Left ventricle myocardium inferior (tissue), 1 donor: ENCODE results near the gene TCTN1. TPM values are rescaled to one million over a fixed set of nuclear protein-coding genes. Genes with fewer than 3 reads are reported as not detected.

Source experiments
- DNase-seq: peaks from one replicate; pipeline ENCODE4 v3.0.0-alpha.2; 2020
- H3K27ac ChIP-seq: fragments of 200-600 bp; replicated peaks from 2 replicates; pipeline ENCODE4 v1.8.0; 2021
- H3K27me3 ChIP-seq: fragments of 200-600 bp; 2 replicates; pipeline ENCODE4 v1.8.0; 2021; ENCODE audit warnings: low read depth
- H3K36me3 ChIP-seq: fragments of 200-600 bp; 2 replicates; pipeline ENCODE4 v1.8.0; 2021
- H3K4me1 ChIP-seq: fragments of 200-600 bp; 2 replicates; pipeline ENCODE4 v1.8.0; 2021
- H3K4me3 ChIP-seq: fragments of 200-600 bp; 2 replicates; pipeline ENCODE4 v1.8.0; 2021; ENCODE audit warnings: mild to moderate bottlenecking, moderate library complexity
- H3K9me3 ChIP-seq: fragments of 200-600 bp; replicated peaks from 2 replicates; pipeline ENCODE4 v1.8.0; 2021
- intact Hi-C: fragments of 100-400 bp; cut with micrococcal nuclease; formaldehyde crosslinking; loops from one replicate; pipeline ENCODE4 v1.11.0; 2022
- total RNA-seq: library from RNA; stranded (reverse); fragmentation: NEBNext Ultra II Directional; extraction: Animal tissue kit (Norgen Biotek cat#: 25700); gene quantifications from one replicate; pipeline ENCODE4 v1.2.1, GENCODE V29; 2021
- TF ChIP-seq, protein P1 (sequence below): fragments of 200-600 bp; IDR thresholded peaks from 2 replicates; pipeline ENCODE4 v1.8.0; 2021; ENCODE audit warnings: antibody characterized with exemption, mild to moderate bottlenecking, borderline replicate concordance
- donor health status: DM: no; HTN: yes; CAD: no; lungs with severe emphysema.

TCTN1 gene
- total RNA-seq, 1 donor from 2014 or later: 21.6 TPM

DNA sequence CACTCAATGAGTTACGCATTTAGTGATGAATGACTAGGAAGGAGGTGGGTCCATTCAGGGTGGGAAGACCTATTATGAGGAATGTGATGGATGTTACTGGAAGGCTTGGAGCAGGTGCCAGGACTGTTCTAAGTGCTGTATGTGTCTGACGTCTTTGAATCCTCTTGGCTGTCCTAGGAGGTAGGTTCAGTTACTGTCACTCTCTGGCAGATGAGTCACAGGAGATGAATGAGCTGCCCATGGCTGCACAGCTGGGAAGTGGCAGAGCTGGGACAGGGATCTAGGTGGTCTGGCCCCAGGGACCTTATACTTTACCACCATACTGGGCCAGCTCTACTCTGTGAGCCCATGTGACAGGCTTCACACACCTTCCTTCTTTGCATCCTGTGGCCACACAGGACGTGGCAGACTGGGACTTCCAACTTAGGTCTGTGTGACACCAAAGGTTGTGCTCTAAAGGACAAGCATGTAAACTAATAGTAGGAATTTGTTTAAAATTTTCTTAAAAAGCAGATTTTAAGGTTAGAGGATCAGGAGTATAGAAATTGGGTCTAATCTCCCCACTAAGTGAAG is 24.0 kb downstream of the TCTN1 start:
- TF ChIP-seq, protein P1, sequence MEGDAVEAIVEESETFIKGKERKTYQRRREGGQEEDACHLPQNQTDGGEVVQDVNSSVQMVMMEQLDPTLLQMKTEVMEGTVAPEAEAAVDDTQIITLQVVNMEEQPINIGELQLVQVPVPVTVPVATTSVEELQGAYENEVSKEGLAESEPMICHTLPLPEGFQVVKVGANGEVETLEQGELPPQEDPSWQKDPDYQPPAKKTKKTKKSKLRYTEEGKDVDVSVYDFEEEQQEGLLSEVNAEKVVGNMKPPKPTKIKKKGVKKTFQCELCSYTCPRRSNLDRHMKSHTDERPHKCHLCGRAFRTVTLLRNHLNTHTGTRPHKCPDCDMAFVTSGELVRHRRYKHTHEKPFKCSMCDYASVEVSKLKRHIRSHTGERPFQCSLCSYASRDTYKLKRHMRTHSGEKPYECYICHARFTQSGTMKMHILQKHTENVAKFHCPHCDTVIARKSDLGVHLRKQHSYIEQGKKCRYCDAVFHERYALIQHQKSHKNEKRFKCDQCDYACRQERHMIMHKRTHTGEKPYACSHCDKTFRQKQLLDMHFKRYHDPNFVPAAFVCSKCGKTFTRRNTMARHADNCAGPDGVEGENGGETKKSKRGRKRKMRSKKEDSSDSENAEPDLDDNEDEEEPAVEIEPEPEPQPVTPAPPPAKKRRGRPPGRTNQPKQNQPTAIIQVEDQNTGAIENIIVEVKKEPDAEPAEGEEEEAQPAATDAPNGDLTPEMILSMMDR: no peak
- Histone ChIP-seq H3K9me3 (no peaks in the 10 kb centered on the region), H3K27ac (no peak overlapping the region), H3K27me3 (no peaks in the 10 kb centered on the region), H3K4me3 (no peak overlapping the region), H3K36me3 (no peaks in the 10 kb centered on the region), H3K4me1 (peaks cover 37% of the 10 kb centered on the region)
- intact Hi-C loops: no loop called here
- no peak for DNase-seq

DNA sequence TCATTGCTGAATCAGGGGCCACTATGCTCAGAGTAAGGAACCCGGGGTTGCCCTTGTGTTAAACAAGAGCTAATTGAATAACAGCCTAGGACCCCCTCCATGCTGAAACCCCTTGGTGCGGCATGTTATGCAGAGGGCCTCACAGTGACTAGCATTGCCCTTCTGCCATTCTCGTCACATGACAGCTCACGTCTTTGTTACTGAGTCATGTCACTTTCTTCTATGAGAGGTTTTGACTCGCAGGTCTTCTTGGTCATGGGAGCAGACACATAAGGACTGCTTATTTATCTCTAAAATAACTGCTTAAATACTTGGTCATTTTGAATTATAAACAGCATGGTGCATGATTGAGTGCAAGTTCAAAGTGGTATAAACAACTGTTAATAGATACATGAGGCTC is 24.9 kb downstream of the TCTN1 start:
- peaks cover 37% of the 10 kb centered on the region for H3K4me1 ChIP-seq
- peak overlapping the region; percentile 74 for H3K27ac ChIP-seq
- intact Hi-C loops: no loop called here

DNA sequence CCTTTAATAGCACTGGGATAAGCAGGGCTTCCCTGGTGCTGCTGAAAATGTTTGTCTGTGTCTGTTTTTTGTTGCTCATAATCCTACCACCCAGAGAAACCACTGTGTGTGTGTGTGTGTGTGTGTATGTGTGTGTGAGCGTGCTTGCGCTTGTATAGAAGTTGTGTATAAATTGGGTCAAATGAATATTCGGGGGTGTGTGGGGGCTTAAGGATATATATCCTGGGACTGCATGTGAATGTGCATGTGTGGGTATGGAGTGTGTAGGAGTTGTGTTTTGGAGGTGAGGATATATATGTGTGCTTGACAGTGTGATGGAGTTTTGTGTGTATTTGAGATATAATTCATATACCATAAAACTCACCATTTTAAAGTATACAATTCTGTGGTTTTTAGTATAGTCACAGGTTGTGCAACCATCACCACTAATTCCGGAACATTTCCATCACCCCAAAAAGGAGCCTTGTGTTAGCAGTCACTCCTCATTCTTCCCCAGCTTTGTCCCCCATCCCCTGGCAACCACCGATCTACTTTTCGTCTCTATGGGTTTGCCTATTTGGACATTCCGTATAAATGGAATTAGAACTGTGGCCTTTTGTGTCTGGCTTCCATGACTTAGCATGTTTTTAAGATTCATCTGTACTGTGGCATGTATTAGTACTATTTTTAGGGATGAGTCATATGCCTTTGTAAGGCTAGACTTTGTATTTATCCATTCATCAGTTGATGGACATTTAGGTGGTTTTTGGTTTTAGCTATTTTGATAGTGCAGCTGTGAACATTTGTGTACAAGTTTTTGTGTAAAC is 25.6 kb downstream of the TCTN1 start:
- TF ChIP-seq, protein P1: no peak
- peaks cover 37% of the 10 kb centered on the region for H3K4me1 ChIP-seq
- DNase-seq: no peak
- H3K27ac ChIP-seq: peak overlapping the region; percentile 74
- H3K9me3 ChIP-seq: no peaks in the 10 kb centered on the region
- H3K4me3 ChIP-seq: no peak overlapping the region
- no peaks in the 10 kb centered on the region for H3K36me3 ChIP-seq
- intact Hi-C loops: no loop called here
- no peaks in the 10 kb centered on the region for H3K27me3 ChIP-seq

More for the DNA sequence above, 24.9 kb downstream of the TCTN1 start:
- no peak for DNase-seq
- H3K9me3 ChIP-seq: no peaks in the 10 kb centered on the region
- H3K4me3 ChIP-seq: no peak overlapping the region
- TF ChIP-seq, protein P1: no peak
- no peaks in the 10 kb centered on the region for H3K27me3 ChIP-seq
- no peaks in the 10 kb centered on the region for H3K36me3 ChIP-seq

DNA sequence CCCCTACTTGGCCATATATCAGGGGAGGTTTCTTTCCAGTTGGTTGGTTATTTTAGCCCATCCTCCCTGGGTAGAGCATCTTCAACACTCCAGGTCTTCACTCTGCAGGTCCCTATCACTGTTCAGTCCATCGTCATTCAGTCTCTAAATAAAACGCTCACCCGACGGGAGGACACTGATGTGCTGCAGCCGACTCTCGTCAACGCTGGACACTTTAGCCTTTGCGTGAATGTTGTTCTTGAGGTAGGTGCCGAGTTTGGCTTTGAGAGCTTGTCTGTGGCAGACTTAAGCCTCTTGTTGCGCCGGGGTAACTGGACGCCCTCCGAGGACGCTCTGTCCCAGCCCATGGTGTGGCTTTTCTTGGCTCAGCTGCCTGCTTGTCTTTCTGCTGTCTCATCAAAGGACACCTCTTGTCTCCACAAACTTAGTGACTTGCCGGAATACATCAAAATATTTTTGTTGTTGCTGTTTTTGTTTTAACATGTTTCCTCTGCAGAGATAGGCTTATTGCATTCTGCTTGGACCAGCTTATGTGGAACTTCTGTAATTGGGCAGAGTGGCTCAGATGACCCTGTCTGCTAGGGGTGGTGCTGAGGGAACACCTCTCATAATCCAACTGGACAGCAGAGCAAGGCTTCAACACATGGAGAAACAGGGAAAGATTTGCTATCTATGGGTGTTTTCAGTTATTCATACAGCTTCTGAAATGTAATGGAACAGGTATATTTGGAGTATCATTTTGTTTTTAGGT is 26.5 kb downstream of the TCTN1 start:
- TF ChIP-seq, protein P1: no peak
- peak; percentile 74 for DNase-seq
- Histone ChIP-seq H3K4me1 (peaks cover 37% of the 10 kb centered on the region), H3K4me3 (no peak overlapping the region), H3K27me3 (no peaks in the 10 kb centered on the region), H3K27ac (peak overlapping the region; percentile 74), H3K9me3 (no peaks in the 10 kb centered on the region), H3K36me3 (no peaks in the 10 kb centered on the region)
- intact Hi-C loops: no loop called here

DNA sequence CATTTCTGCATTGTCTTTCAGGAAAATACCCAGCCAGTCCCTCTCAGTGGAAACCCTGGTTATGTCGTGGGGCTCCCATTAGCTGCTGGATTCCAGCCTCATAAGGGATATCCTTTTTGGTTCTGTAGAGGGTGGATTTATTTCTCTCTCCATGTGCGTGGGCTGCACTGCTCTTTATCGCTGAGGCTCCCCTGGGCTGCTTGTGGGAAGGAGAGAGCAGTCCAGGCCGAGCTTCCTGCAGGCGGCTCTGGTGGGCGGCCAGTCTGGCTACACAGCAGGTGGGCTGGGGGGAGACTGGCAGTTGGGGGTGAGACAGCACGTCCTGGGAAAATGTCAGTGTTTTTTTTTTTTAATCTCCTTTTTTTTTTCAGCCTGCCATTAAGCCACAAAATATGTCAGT is 27.6 kb downstream of the TCTN1 start:
- Histone ChIP-seq H3K27me3 (no peaks in the 10 kb centered on the region), H3K9me3 (no peaks in the 10 kb centered on the region), H3K36me3 (peaks cover 4% of the 10 kb centered on the region), H3K27ac (peak overlapping the region; percentile 74), H3K4me1 (peaks cover 37% of the 10 kb centered on the region), H3K4me3 (no peak overlapping the region)
- intact Hi-C loops: no loop called here
- DNase-seq: peak; percentile 34
- TF ChIP-seq, protein P1: no peak
